Fibroblast of lung (primary cell): ENCODE results near the gene PPFIBP2.

Experiments used
- EZH2 ChIP-seq: IDR thresholded peaks from 2 replicates; pipeline ENCODE4 v1.5.1; 2012; ENCODE audit warnings: low read length, control low read depth, mild to moderate bottlenecking; ENCODE audit errors: missing control alignments
- TF ChIP-seq, protein P1 (sequence below), 2 donors: IDR thresholded peaks in 1 of 2; conservative IDR thresholded peaks in 1 of 2; 1 replicate in 1 of 2; 2 replicates in 1 of 2; pipeline ENCODE4 v1.5.1; 2011 to 2012; ENCODE audit warnings: low read length in 2 of 2, control low read depth in 1 of 2, inconsistent platforms in 1 of 2, low read depth in 1 of 2, mild to moderate bottlenecking in 1 of 2

DNA sequence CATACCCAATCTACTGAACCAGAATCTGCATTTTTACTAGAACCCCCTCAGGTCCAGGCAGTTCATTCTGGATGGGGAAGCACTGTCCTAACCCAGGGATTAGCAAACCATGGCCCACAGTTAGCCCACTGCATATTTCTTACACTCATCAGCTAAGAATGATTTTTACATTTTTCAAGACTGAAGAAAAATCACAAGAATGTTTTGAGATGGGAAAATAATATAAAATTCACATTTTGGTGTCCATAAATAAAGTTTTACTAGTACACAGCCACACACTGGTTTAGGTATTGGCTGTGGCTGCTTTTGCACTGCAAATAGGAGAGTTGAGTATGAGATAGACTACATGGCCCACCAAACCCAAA, 59.4 kb downstream of the PPFIBP2 start:
- TF ChIP-seq, protein P1, sequence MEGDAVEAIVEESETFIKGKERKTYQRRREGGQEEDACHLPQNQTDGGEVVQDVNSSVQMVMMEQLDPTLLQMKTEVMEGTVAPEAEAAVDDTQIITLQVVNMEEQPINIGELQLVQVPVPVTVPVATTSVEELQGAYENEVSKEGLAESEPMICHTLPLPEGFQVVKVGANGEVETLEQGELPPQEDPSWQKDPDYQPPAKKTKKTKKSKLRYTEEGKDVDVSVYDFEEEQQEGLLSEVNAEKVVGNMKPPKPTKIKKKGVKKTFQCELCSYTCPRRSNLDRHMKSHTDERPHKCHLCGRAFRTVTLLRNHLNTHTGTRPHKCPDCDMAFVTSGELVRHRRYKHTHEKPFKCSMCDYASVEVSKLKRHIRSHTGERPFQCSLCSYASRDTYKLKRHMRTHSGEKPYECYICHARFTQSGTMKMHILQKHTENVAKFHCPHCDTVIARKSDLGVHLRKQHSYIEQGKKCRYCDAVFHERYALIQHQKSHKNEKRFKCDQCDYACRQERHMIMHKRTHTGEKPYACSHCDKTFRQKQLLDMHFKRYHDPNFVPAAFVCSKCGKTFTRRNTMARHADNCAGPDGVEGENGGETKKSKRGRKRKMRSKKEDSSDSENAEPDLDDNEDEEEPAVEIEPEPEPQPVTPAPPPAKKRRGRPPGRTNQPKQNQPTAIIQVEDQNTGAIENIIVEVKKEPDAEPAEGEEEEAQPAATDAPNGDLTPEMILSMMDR (conservative IDR thresholded peaks at IDR 0.05 in 1 of 2, IDR thresholded peaks at IDR 0.05 in 1 of 2; ENCODE audit: low read depth in 1 of 2, low read length in 2 of 2): no peak
- TF ChIP-seq EZH2: no peak
